K562 (cell line): ENCODE data around the gene MYO1F. TPM values are rescaled to one million over a fixed set of nuclear protein-coding genes. Genes with fewer than 3 reads are reported as not detected.

Experiments
- CBX3 ChIP-seq, 2 experiments: IDR thresholded peaks; 1 replicate in 1 of 2; 2 replicates in 1 of 2; pipeline ENCODE4 v1.6.1; 2012; ENCODE audit warnings: inconsistent platforms in 2 of 2, low read length in 2 of 2, borderline replicate concordance in 1 of 2, control low read depth in 1 of 2
- DLX4 ChIP-seq: fragments of 250-450 bp; sonication (Bioruptor Pico); IDR thresholded peaks from 2 replicates; pipeline ENCODE4 v1.6.1; 2021; ENCODE audit warnings: mild to moderate bottlenecking
- HEY1 ChIP-seq: fragments of 250-450 bp; sonication (Bioruptor Pico); IDR thresholded peaks from 2 replicates; pipeline ENCODE4 v1.5.0; 2020; ENCODE audit warnings: mild to moderate bottlenecking, moderate library complexity, borderline replicate concordance
- KLF6 ChIP-seq: fragments of 250-450 bp; sonication (Bioruptor Pico); IDR thresholded peaks from 2 replicates; pipeline ENCODE4 v1.4.0; 2020; ENCODE audit warnings: mild to moderate bottlenecking, moderate library complexity, borderline replicate concordance
- MITF ChIP-seq: IDR thresholded peaks from 2 replicates; pipeline ENCODE4 v1.6.1; 2014; ENCODE audit warnings: antibody characterized with exemption
- NR3C1 ChIP-seq: sonication (generic); formaldehyde crosslinking; IDR thresholded peaks from 2 replicates; pipeline ENCODE4 v1.8.1; 2022; ENCODE audit warnings: missing genetic modification reagents
- PTRF ChIP-seq: fragments of 450-650 bp; IDR thresholded peaks from 2 replicates; pipeline ENCODE4 v1.6.1; 2016; ENCODE audit warnings: mild to moderate bottlenecking, missing genetic modification characterization, missing compliant biosample characterization
- SPI1 ChIP-seq: IDR thresholded peaks from 2 replicates; pipeline ENCODE4 v1.6.1; 2011; ENCODE audit warnings: low read depth, low read length, control low read depth, borderline replicate concordance
- ZNF431 ChIP-seq: sonication (generic); formaldehyde crosslinking; IDR thresholded peaks from 2 replicates; pipeline ENCODE4 v1.8.0; 2022; ENCODE audit warnings: mild to moderate bottlenecking, missing genetic modification reagents
- ZSCAN29 ChIP-seq: fragments of 450-650 bp; IDR thresholded peaks from 2 replicates; pipeline ENCODE4 v1.6.1; 2017
- polyA plus RNA-seq, 8 experiments: library from polyadenylated mRNA; depleted of rRNA in 4 of 8; stranded (reverse) in 5 of 8; unstranded in 3 of 8; fragments of >200 nt; fragmentation: Nextera tagmentation in 2 of 8; fragmentation: Illumina TruSeq in 1 of 8; extraction: Ambion mirVana in 2 of 8; extraction: Trizol in 1 of 8; gene quantifications; 2 replicates each; pipeline versions ENCODE4 v1.2.1 to v1.2.3, GENCODE V29; 2011 to 2014; ENCODE audit warnings: inconsistent platforms in 1 of 8, missing spikeins in 1 of 8
- total RNA-seq, 7 experiments: library from RNA; depleted of rRNA in 6 of 7; stranded (reverse); fragments of >200 nt in 6 of 7; fragmentation: Illumina TruSeq in 2 of 7; extraction: Trizol in 2 of 7; gene quantifications; 2 replicates each; pipeline versions ENCODE4 v1.2.1 to v1.2.3, GENCODE V29; 2011 to 2021; ENCODE audit warnings: low replicate concordance in 1 of 7

The MYO1F gene
- total and polyA plus RNA-seq, 9 of the 15 experiments (the other 6 are each of a cell fraction or from before 2014, with no cell fraction given), result 0.78 to 9.4 (median 4.3) TPM

- TF ChIP-seq DLX4, result no peak
- TF ChIP-seq KLF6 (CRISPR knock-in tag), result no peak
- TF ChIP-seq NR3C1 (CRISPR knock-in tag), result no peak
- peak in 1 of 2 experiments; percentile 43; a peak in 1 of 3 replicates for TF ChIP-seq CBX3 (IDR thresholded peaks at IDR 0.05; ENCODE audit: borderline replicate concordance in 1 of 2, low read length in 2 of 2)
- TF ChIP-seq ZNF431 (CRISPR knock-in tag), result no peak
- TF ChIP-seq MITF, result no peak
- TF ChIP-seq ZSCAN29, result no peak
- TF ChIP-seq PTRF (tag), result no peak
- TF ChIP-seq SPI1, result peak; percentile 52; the same call in 1 of the 2 replicates
- TF ChIP-seq HEY1 (CRISPR knock-in tag), result no peak
- TF ChIP-seq, all 486 proteins: peak for 18
These were observed 64.9 kb downstream of the MYO1F start (continued) for GRCh38 chr19:8512115-8512967.
